CD4-positive, alpha-beta T cell (primary cell): ENCODE data around the gene SEMA6C. TPM values are rescaled to one million over a fixed set of nuclear protein-coding genes. Genes with fewer than 3 reads are reported as not detected.

ENCODE experiments used
- ATAC-seq: fragments of 200-7000 bp; cut with Tn5 transposase; one replicate; pipeline ENCODE4 v1.10.0; 2022; ENCODE audit warnings: mild to moderate bottlenecking; ENCODE audit not compliant: poor library complexity
- CTCF ChIA-PET: fragments of 350-600 bp; sonication (Branson Sonifier 250); formaldehyde crosslinking; loops from one replicate; lab custom pipeline; 2021; ENCODE audit warnings: antibody characterized with exemption, inconsistent platforms; lab: Charles Lee
- POLR2A ChIA-PET: fragments of 350-600 bp; sonication (Branson Sonifier 250); formaldehyde crosslinking; loops from one replicate; lab custom pipeline; 2021; ENCODE audit warnings: antibody characterized with exemption, inconsistent platforms; lab: Charles Lee
- DNase-seq, 14 experiments: peaks; one replicate each; pipeline ENCODE4 v3.0.0-alpha.2; 2013 to 2020; ENCODE audit warnings: mixed read lengths in 2 of 14
- H3K27ac ChIP-seq, 2 donors: one replicate each; pipeline versions ENCODE4 v1.5.1 to v1.7.0; 2013; ENCODE audit warnings: low read length in 2 of 2, low read depth in 1 of 2, mild to moderate bottlenecking in 1 of 2
- H3K27me3 ChIP-seq, 2 experiments: 1 replicate in 1 of 2; 2 replicates in 1 of 2; pipeline versions ENCODE4 v1.6.1 to v1.7.0; 2013; ENCODE audit warnings: low read length in 2 of 2, control low read depth in 1 of 2, mild to moderate bottlenecking in 1 of 2, moderate library complexity in 1 of 2; ENCODE audit not compliant: insufficient read depth in 2 of 2, control insufficient read depth in 1 of 2
- H3K36me3 ChIP-seq: one replicate; pipeline ENCODE4 v1.6.1; 2013; ENCODE audit warnings: low read length, control low read depth; ENCODE audit not compliant: insufficient read depth
- H3K4me1 ChIP-seq: one replicate; pipeline ENCODE4 v1.6.1; 2013; ENCODE audit warnings: low read length, control low read depth; ENCODE audit not compliant: insufficient read depth
- H3K4me3 ChIP-seq: one replicate; pipeline ENCODE4 v1.5.1; 2013; ENCODE audit warnings: mild to moderate bottlenecking, low read length, moderate library complexity
- H3K9me3 ChIP-seq, 2 experiments: 1 replicate in 1 of 2; 2 replicates in 1 of 2; pipeline versions ENCODE4 v1.6.1 to v1.7.0; 2013; ENCODE audit warnings: low read length in 2 of 2, mild to moderate bottlenecking in 2 of 2, control low read depth in 1 of 2, moderate library complexity in 1 of 2; ENCODE audit not compliant: control insufficient read depth in 1 of 2, insufficient read depth in 1 of 2
- H3K27ac Mint-ChIP-seq: one replicate; pipeline ENCODE4 v1.8.0; 2020; ENCODE audit warnings: mixed read lengths
- H3K27me3 Mint-ChIP-seq: one replicate; pipeline ENCODE4 v1.8.0; 2021; ENCODE audit warnings: mixed read lengths
- H3K36me3 Mint-ChIP-seq: one replicate; pipeline ENCODE4 v1.8.0; 2021; ENCODE audit warnings: low read depth, mixed read lengths
- H3K4me1 Mint-ChIP-seq: one replicate; pipeline ENCODE4 v1.8.0; 2021; ENCODE audit warnings: low read depth, mixed read lengths
- H3K4me3 Mint-ChIP-seq: one replicate; pipeline ENCODE4 v1.8.0; 2020; ENCODE audit warnings: mild to moderate bottlenecking, mixed read lengths
- H3K9me3 Mint-ChIP-seq: one replicate; pipeline ENCODE4 v1.8.0; 2020; ENCODE audit warnings: mixed read lengths
- CTCF ChIP-seq: fragments of 200-600 bp; IDR thresholded peaks from one replicate; pipeline ENCODE4 v1.8.0; 2022; ENCODE audit warnings: antibody characterized with exemption, mild to moderate bottlenecking
- intact Hi-C, 2 experiments: fragments of 100-400 bp; cut with DNase I in 1 of 2; cut with micrococcal nuclease in 1 of 2; formaldehyde crosslinking; loops; one replicate each; pipeline versions ENCODE4 v1.15.1 to v1.9.0; 2023 to 2025; cut with DNase I, micrococcal nuclease
- total RNA-seq, 174 experiments: library from RNA in 2 of 174; stranded (reverse) in 2 of 174; gene quantifications; one replicate each; pipeline ENCODE4 v1.2.3 and lab custom pipeline; 2021 to 2026

SEMA6C gene
- total RNA-seq, 2 experiments from 2014 or later, result 3.8 to 5.5 TPM

GRCh38 chr1:151137789-151138188 lies 8.6 kb downstream of the SEMA6C start:
- Mint-ChIP-seq H3K9me3 (no peaks in the 10 kb centered on the region), H3K27ac (no peak overlapping the region), H3K27me3 (no peaks in the 10 kb centered on the region), H3K4me3 (no peak overlapping the region), H3K4me1 (no peaks in the 10 kb centered on the region), H3K36me3 (peaks cover 7% of the 10 kb centered on the region)
- TF ChIP-seq CTCF, result no peak
- ChIA-PET CTCF (no interaction called here), POLR2A (interaction anchor here (0.6 kb wide), 1 partner anchor 31 kb away, joined by 3 read pairs; no protein-coding TSS in a partner anchor)
- H3K27me3 ChIP-seq, result no peaks in the 10 kb centered on the region
- intact Hi-C loops, result no loop called here
- no peaks in the 10 kb centered on the region for H3K4me1 ChIP-seq
- H3K9me3 ChIP-seq, result no peaks in the 10 kb centered on the region
- no peak overlapping the region for H3K27ac ChIP-seq
- no peaks in the 10 kb centered on the region for H3K36me3 ChIP-seq
- ATAC-seq, result no peak
- DNase-seq, result no peak
- H3K4me3 ChIP-seq, result no peak overlapping the region

- H3K9me3 ChIP-seq, result peaks cover 0 to 8% of the 10 kb centered on the region in 2 experiments
- no peak overlapping the region for H3K4me3 Mint-ChIP-seq
- peaks cover 11% of the 10 kb centered on the region for H3K4me1 Mint-ChIP-seq
- no peak overlapping the region for H3K27ac ChIP-seq
- H3K36me3 Mint-ChIP-seq, result peaks cover 7% of the 10 kb centered on the region
- H3K36me3 ChIP-seq, result no peaks in the 10 kb centered on the region
- intact Hi-C loops, result no loop called here
- no peaks in the 10 kb centered on the region for H3K27me3 Mint-ChIP-seq
- peaks cover 0 to 7% of the 10 kb centered on the region in 2 experiments for H3K27me3 ChIP-seq
- H3K4me1 ChIP-seq, result peaks cover 16% of the 10 kb centered on the region
- H3K4me3 ChIP-seq, result no peak overlapping the region
- no peak overlapping the region for H3K27ac Mint-ChIP-seq
- no peak for ATAC-seq
- TF ChIP-seq CTCF, result no peak
- H3K9me3 Mint-ChIP-seq, result no peaks in the 10 kb centered on the region
- CTCF ChIA-PET, result interaction anchor here (0.6 kb wide), 1 partner anchor 1189 kb away, joined by 4 read pairs; no protein-coding TSS in a partner anchor
- no peak for DNase-seq
- POLR2A ChIA-PET, result no interaction called here
Observed at GRCh38 chr1:151135433-151136385, 10.7 kb downstream of the SEMA6C start.

- TF ChIP-seq CTCF, result no peak
- ATAC-seq, result no peak
- H3K4me1 Mint-ChIP-seq, result peaks cover 15% of the 10 kb centered on the region
- Histone ChIP-seq H3K4me1 (peaks cover 16% of the 10 kb centered on the region), H3K27me3 (peaks cover 0 to 7% of the 10 kb centered on the region in 2 experiments), H3K4me3 (no peak overlapping the region), H3K9me3 (peaks cover 0 to 8% of the 10 kb centered on the region in 2 experiments), H3K36me3 (no peaks in the 10 kb centered on the region), H3K27ac (no peak overlapping the region)
- H3K36me3 Mint-ChIP-seq, result peaks cover 7% of the 10 kb centered on the region
- H3K27ac Mint-ChIP-seq, result no peak overlapping the region
- CTCF ChIA-PET, result interaction anchor here (0.6 kb wide), 1 partner anchor 1189 kb away, joined by 4 read pairs; no protein-coding TSS in a partner anchor
- H3K4me3 Mint-ChIP-seq, result no peak overlapping the region
- intact Hi-C loops, result no loop called here
- POLR2A ChIA-PET, result no interaction called here
- no peaks in the 10 kb centered on the region for H3K9me3 Mint-ChIP-seq
- no peaks in the 10 kb centered on the region for H3K27me3 Mint-ChIP-seq
- DNase-seq, result no peak
Observed at GRCh38 chr1:151134991-151135390, 11.4 kb downstream of the SEMA6C start.
